GM23338 (cell line): ENCODE data around the gene ETHE1. TPM values are rescaled to one million over a fixed set of nuclear protein-coding genes. Genes with fewer than 3 reads are reported as not detected.

Experiments
- ATAC-seq: fragments of 200-7000 bp; cut with Tn5 transposase; 3 replicates; pipeline ENCODE4 v1.9.1; 2020
- DNase-seq: peaks from one replicate; pipeline ENCODE4 v3.0.0-alpha.2; 2015; ENCODE audit warnings: low spot score
- H2AFZ ChIP-seq: fragments of 200-600 bp; sonication (generic); 2 replicates; pipeline ENCODE4 v1.8.0; 2016; ENCODE audit warnings: antibody characterized with exemption, mild to moderate bottlenecking, moderate library complexity
- H3F3A ChIP-seq: fragments of 200-600 bp; sonication (generic); replicated peaks from 2 replicates; pipeline ENCODE4 v1.8.0; 2017; ENCODE audit warnings: antibody characterized with exemption, mixed run types, low read depth
- H3K27ac ChIP-seq: fragments of 200-600 bp; sonication (generic); 2 replicates; pipeline ENCODE4 v1.6.1; 2016; ENCODE audit warnings: low read depth
- H3K27me3 ChIP-seq: fragments of 200-600 bp; sonication (generic); 2 replicates; pipeline ENCODE4 v1.8.0; 2016; ENCODE audit warnings: mild to moderate bottlenecking, mixed run types, moderate library complexity; ENCODE audit not compliant: insufficient read depth
- H3K36me3 ChIP-seq: fragments of 200-600 bp; sonication (generic); 2 replicates; pipeline ENCODE4 v1.8.0; 2016; ENCODE audit warnings: mild to moderate bottlenecking; ENCODE audit not compliant: insufficient read depth
- H3K4me1 ChIP-seq: fragments of 200-600 bp; sonication (generic); 2 replicates; pipeline ENCODE4 v1.8.0; 2016; ENCODE audit warnings: mild to moderate bottlenecking, moderate library complexity; ENCODE audit not compliant: insufficient read depth
- H3K4me2 ChIP-seq: fragments of 200-600 bp; sonication (generic); 2 replicates; pipeline ENCODE4 v1.7.1; 2017; ENCODE audit warnings: mixed run types
- H3K4me3 ChIP-seq: fragments of 200-600 bp; sonication (generic); 2 replicates; pipeline ENCODE4 v1.6.1; 2016; ENCODE audit warnings: mixed run types
- H3K79me2 ChIP-seq: fragments of 200-600 bp; sonication (generic); replicated peaks from 2 replicates; pipeline ENCODE4 v1.8.0; 2017; ENCODE audit warnings: mild to moderate bottlenecking; ENCODE audit not compliant: insufficient read depth
- H3K9me2 ChIP-seq: fragments of 200-600 bp; sonication (generic); 2 replicates; pipeline ENCODE4 v1.8.0; 2017; ENCODE audit not compliant: insufficient read depth
- H4K20me1 ChIP-seq: fragments of 200-600 bp; sonication (generic); replicated peaks from 2 replicates; pipeline ENCODE4 v1.8.0; 2017; ENCODE audit warnings: mild to moderate bottlenecking; ENCODE audit not compliant: insufficient read depth
- H3K27ac Mint-ChIP-seq: 2 replicates; pipeline ENCODE4 v1.8.0; 2020; ENCODE audit warnings: inconsistent platforms, mild to moderate bottlenecking, moderate library complexity, mixed read lengths
- H3K27me3 Mint-ChIP-seq: 3 replicates; pipeline ENCODE4 v1.8.0; 2022; ENCODE audit warnings: low read depth, mild to moderate bottlenecking, moderate library complexity, mixed read lengths, inconsistent platforms; ENCODE audit not compliant: insufficient read depth, poor library complexity
- H3K36me3 Mint-ChIP-seq: 3 replicates; pipeline ENCODE4 v1.8.0; 2021; ENCODE audit warnings: low read depth, mild to moderate bottlenecking, inconsistent platforms, moderate library complexity, mixed read lengths
- H3K4me1 Mint-ChIP-seq: 3 replicates; pipeline ENCODE4 v1.8.0; 2020; ENCODE audit warnings: mild to moderate bottlenecking, inconsistent platforms, mixed read lengths
- H3K4me3 Mint-ChIP-seq: 3 replicates; pipeline ENCODE4 v1.8.0; 2021; ENCODE audit warnings: moderate library complexity, mild to moderate bottlenecking, inconsistent platforms, mixed read lengths
- H3K9me3 Mint-ChIP-seq: 3 replicates; pipeline ENCODE4 v1.8.0; 2020; ENCODE audit warnings: moderate library complexity, mild to moderate bottlenecking, inconsistent platforms, mixed read lengths
- CREB1 ChIP-seq: fragments of 250-450 bp; sonication (Bioruptor Pico); IDR thresholded peaks from 2 replicates; pipeline ENCODE4 v1.5.0; 2020; ENCODE audit warnings: low read depth, mild to moderate bottlenecking, moderate library complexity
- CTCF ChIP-seq, 2 experiments: fragments of 200-600 bp in 1 of 2; sonication (generic) in 1 of 2; conservative IDR thresholded peaks; 2 replicates each; pipeline versions ENCODE4 v1.5.1 to v1.6.1; 2016 to 2017; ENCODE audit warnings: antibody characterized with exemption in 2 of 2, low read depth in 2 of 2, mild to moderate bottlenecking in 2 of 2, moderate library complexity in 1 of 2
- ETS1 ChIP-seq: IDR thresholded peaks from 2 replicates; pipeline ENCODE4 v1.6.1; 2016; ENCODE audit warnings: antibody characterized with exemption
- EZH2 ChIP-seq: fragments of 200-600 bp; sonication (generic); IDR thresholded peaks from one replicate; pipeline ENCODE4 v1.8.0; 2017; ENCODE audit warnings: antibody characterized with exemption, mild to moderate bottlenecking, low read depth; ENCODE audit not compliant: unreplicated experiment
- EZH2phosphoT487 ChIP-seq: fragments of 200-600 bp; sonication (generic); IDR thresholded peaks from one replicate; pipeline ENCODE4 v1.8.1; 2018; ENCODE audit warnings: antibody characterized with exemption; ENCODE audit not compliant: unreplicated experiment
- JUNB ChIP-seq: IDR thresholded peaks from one replicate; pipeline ENCODE4 v1.6.1; 2016; ENCODE audit warnings: antibody characterized with exemption; ENCODE audit not compliant: unreplicated experiment
- NANOG ChIP-seq: IDR thresholded peaks from 2 replicates; pipeline ENCODE4 v1.6.1; 2016; ENCODE audit warnings: antibody characterized with exemption, borderline replicate concordance
- POLR2AphosphoS5 ChIP-seq: IDR thresholded peaks from 2 replicates; pipeline ENCODE4 v1.6.1; 2016; ENCODE audit warnings: antibody characterized with exemption, low read depth
- REST ChIP-seq: IDR thresholded peaks from one replicate; pipeline ENCODE4 v1.6.1; 2018; ENCODE audit warnings: antibody characterized with exemption; ENCODE audit not compliant: unreplicated experiment
- STAT1 ChIP-seq: IDR thresholded peaks from one replicate; pipeline ENCODE4 v1.6.1; 2016; ENCODE audit warnings: antibody characterized with exemption; ENCODE audit not compliant: unreplicated experiment
- ZNF114 ChIP-seq: fragments of 250-450 bp; sonication (Bioruptor Pico); IDR thresholded peaks from 2 replicates; pipeline ENCODE4 v1.5.0; 2020; ENCODE audit warnings: mild to moderate bottlenecking, moderate library complexity
- ZNF331 ChIP-seq: fragments of 250-450 bp; sonication (Bioruptor Pico); IDR thresholded peaks from 2 replicates; pipeline ENCODE4 v1.5.0; 2020; ENCODE audit warnings: low read depth, mild to moderate bottlenecking, moderate library complexity
- ZNF462 ChIP-seq: fragments of 250-450 bp; sonication (Bioruptor Pico); IDR thresholded peaks from 2 replicates; pipeline ENCODE4 v1.5.0; 2020; ENCODE audit warnings: mild to moderate bottlenecking, moderate library complexity
- polyA plus RNA-seq: library from polyadenylated mRNA; unstranded; fragments of >200 nt; fragmentation: Nextera tagmentation; extraction: Ambion mirVana; gene quantifications from 2 replicates; pipeline ENCODE4 v1.2.1, GENCODE V29; 2016
- total RNA-seq: library from RNA; depleted of rRNA; stranded (reverse); fragments of >200 nt; shearing (Covaris generic); gene quantifications from 2 replicates; pipeline ENCODE4 v1.2.3, GENCODE V29; 2014

Gene ETHE1
- total and polyA plus RNA-seq, 2 experiments from 2014 or later, result 11.1 to 25.5 TPM

GRCh38 chr19:43479961-43480561 is 46.9 kb downstream of the ETHE1 start:
- H3K9me2 ChIP-seq, result no peaks in the 10 kb centered on the region
- ATAC-seq (no peak), DNase-seq (no peak)
- Mint-ChIP-seq H3K4me1 (peaks cover 4% of the 10 kb centered on the region; the same call in 2 of the 3 replicates), H3K27ac (no peak overlapping the region), H3K9me3 (no peaks in the 10 kb centered on the region), H3K36me3 (no peaks in the 10 kb centered on the region), H3K27me3 (peaks cover 3% of the 10 kb centered on the region), H3K4me3 (no peak overlapping the region)
- TF ChIP-seq EZH2, result no peak
- no peak for TF ChIP-seq STAT1
- no peak for TF ChIP-seq ZNF114 (CRISPR knock-in tag)
- TF ChIP-seq EZH2phosphoT487, result no peak
- no peak for TF ChIP-seq JUNB
- TF ChIP-seq ZNF462 (CRISPR knock-in tag), result no peak
- no peak for TF ChIP-seq CREB1 (CRISPR knock-in tag)
- TF ChIP-seq REST, result no peak
- no peak for TF ChIP-seq CTCF (conservative IDR thresholded peaks at IDR 0.05; ENCODE audit: low read depth in 2 of 2)
- no peak for TF ChIP-seq ZNF331 (CRISPR knock-in tag)
- no peak for TF ChIP-seq ETS1
- TF ChIP-seq NANOG, result no peak
- TF ChIP-seq POLR2AphosphoS5, result no peak
- no peaks in the 10 kb centered on the region for H3K79me2 ChIP-seq
- peaks cover 6% of the 10 kb centered on the region; the same call in 1 of the 2 replicates for H3K4me1 ChIP-seq
- no peak overlapping the region for H3K27ac ChIP-seq
- H3F3A ChIP-seq, result 0 out of 2 replicates have a peak, but pooled peaks cover 4% of the 10 kb centered on the region
- no peaks in the 10 kb centered on the region for H4K20me1 ChIP-seq
- no peaks in the 10 kb centered on the region for H3K27me3 ChIP-seq
- H2AFZ ChIP-seq, result no peak overlapping the region
- H3K36me3 ChIP-seq, result no peaks in the 10 kb centered on the region
- H3K4me3 ChIP-seq, result no peak overlapping the region
- no peak overlapping the region for H3K4me2 ChIP-seq
